HFFc6 (cell line): Measurements from ENCODE around the gene GBA2. TPM values are rescaled to one million over a fixed set of nuclear protein-coding genes. Genes with fewer than 3 reads are reported as not detected.

Experiments
- DNase-seq: peaks from one replicate; pipeline ENCODE4 v3.0.0-alpha.2; 2018
- H3K27ac Mint-ChIP-seq: 2 replicates; pipeline ENCODE4 v1.8.0; 2020; ENCODE audit warnings: mild to moderate bottlenecking, mixed read lengths
- H3K27me3 Mint-ChIP-seq: 2 replicates; pipeline ENCODE4 v1.8.0; 2021; ENCODE audit warnings: mild to moderate bottlenecking, moderate library complexity, mixed read lengths; ENCODE audit not compliant: insufficient read depth
- H3K36me3 Mint-ChIP-seq: 2 replicates; pipeline ENCODE4 v1.8.0; 2021; ENCODE audit warnings: low read depth, mixed read lengths
- H3K4me1 Mint-ChIP-seq: 2 replicates; pipeline ENCODE4 v1.8.0; 2020; ENCODE audit warnings: low read depth, mixed read lengths
- H3K4me3 Mint-ChIP-seq: 2 replicates; pipeline ENCODE4 v1.8.0; 2020; ENCODE audit warnings: mild to moderate bottlenecking, moderate library complexity, mixed read lengths
- H3K9me3 Mint-ChIP-seq: 2 replicates; pipeline ENCODE4 v1.8.0; 2020; ENCODE audit warnings: mild to moderate bottlenecking, mixed read lengths
- CTCF ChIP-seq: fragments of 200-600 bp; sonication (generic); IDR thresholded peaks from 2 replicates; pipeline ENCODE4 v1.5.0; 2021; ENCODE audit warnings: antibody characterized with exemption, mild to moderate bottlenecking
- long read RNA-seq: library from polyadenylated mRNA; unstranded; transcript quantifications from one replicate; pipeline ENCODE4 v2.0.0, GENCODE V29; 2019
- total RNA-seq, 6 experiments: library from RNA; stranded (reverse); fragmentation: NEBNext Ultra II Directional; extraction: Animal tissue kit (Norgen Biotek cat#: 25700); gene quantifications; 2 replicates in 1 of 6; 3 replicates in 5 of 6; pipeline ENCODE4 v1.2.3, GENCODE V29; 2021

The GBA2 gene
- 10 to 100 TPM; 22.9 to 25.7 (median 24.0) TPM for total RNA-seq
- long read RNA-seq, partial matches to known transcripts = 0 of 2 reads
- long read RNA-seq, other reads (novel, unspliced or antisense) = 2 of 2 reads

- peaks cover 46% of the 10 kb centered on the region for H3K36me3 Mint-ChIP-seq
- peaks cover 41% of the 10 kb centered on the region for H3K4me1 Mint-ChIP-seq
- DNase-seq = peak; percentile 52
- H3K27ac Mint-ChIP-seq = peak within 1 kb of the TSS; percentile 77
- peaks cover 3% of the 10 kb centered on the region; the same call in 1 of the 2 replicates for H3K27me3 Mint-ChIP-seq
- peak within 1 kb of the TSS; percentile 92 for H3K4me3 Mint-ChIP-seq
- no peak for TF ChIP-seq CTCF
- no peaks in the 10 kb centered on the region for H3K9me3 Mint-ChIP-seq
Measured at GRCh38 chr9:35748858-35749514, at the start of gene GBA2, which contains the start of gene RGP1. Gene GBA2, minus strand, starts transcription at chr9:35749228. Its CDS starts 524 bp downstream, at chr9:35748704. Gene RGP1, plus strand, starts transcription at chr9:35749287. Its CDS starts 469 bp downstream, at chr9:35749756.

DNA sequence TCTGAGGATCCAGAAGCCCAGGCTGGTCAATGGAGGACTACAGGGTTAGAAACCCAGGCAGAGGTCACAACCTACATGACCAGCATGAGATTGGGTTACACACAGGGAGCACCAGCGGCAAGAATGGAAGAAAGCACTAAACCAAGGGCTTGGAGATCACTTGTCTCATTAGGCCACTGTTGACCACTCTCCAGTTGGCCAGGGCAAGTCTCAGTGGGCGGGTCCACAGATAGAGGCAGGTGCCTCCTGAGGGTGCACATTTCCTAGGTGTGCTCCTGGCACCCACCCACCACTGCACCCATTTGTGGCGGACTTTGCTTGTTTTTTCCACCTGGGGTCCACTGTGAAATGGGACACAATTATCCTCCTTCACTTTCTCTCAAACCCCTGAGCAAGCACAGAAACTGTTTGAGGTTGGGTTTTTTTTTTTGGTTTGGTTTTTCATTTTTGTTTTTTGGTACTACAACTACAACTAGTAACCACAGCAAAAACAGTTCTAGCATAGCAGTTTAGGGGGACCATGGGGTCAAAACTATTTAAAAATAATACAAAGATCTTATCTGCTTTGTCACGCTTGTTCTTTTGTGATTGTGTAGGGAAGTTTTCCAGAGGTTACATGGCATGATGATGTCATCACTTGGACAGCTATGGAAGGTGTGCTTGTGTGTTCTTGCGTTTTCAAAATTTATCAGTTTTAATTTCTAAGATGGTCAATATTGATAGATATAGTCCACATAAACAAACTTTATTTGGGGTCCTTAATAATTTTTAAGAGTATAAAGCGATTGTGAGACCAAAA is 48.5 kb upstream of the GBA2 start:
- no peak for DNase-seq
- no peak overlapping the region for H3K4me3 Mint-ChIP-seq
- TF ChIP-seq CTCF = no peak
- H3K27me3 Mint-ChIP-seq = no peaks in the 10 kb centered on the region; the same call in 1 of the 2 replicates
- H3K9me3 Mint-ChIP-seq = no peaks in the 10 kb centered on the region
- H3K4me1 Mint-ChIP-seq = peaks cover 66% of the 10 kb centered on the region
- peaks cover 21% of the 10 kb centered on the region for H3K36me3 Mint-ChIP-seq
- peak overlapping the region; percentile 75 for H3K27ac Mint-ChIP-seq

DNA sequence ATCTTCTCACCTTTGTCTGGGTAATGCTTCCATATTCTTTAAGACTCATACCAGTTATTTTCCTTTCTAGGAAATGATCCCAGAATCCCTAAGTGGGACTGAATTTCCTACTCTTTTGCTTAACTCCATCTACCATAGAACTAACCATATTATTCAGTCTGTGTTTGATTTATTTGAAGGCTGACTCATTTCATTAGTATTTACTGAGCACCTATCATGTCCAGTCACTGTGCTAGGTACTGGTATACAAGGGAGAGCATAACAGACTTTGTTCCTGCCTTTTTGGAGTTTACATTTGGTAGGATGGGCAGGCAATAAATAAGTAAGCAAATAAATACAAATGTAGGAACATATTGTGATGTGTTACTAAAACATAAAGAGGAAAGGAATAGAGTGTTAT is 46.7 kb upstream of the GBA2 start:
- Mint-ChIP-seq H3K4me3 (peak overlapping the region; percentile 82; the same call in 1 of the 2 replicates), H3K4me1 (peaks cover 70% of the 10 kb centered on the region), H3K9me3 (no peaks in the 10 kb centered on the region), H3K27me3 (no peaks in the 10 kb centered on the region; the same call in 1 of the 2 replicates), H3K27ac (peak overlapping the region; percentile 13), H3K36me3 (peaks cover 8% of the 10 kb centered on the region)
- no peak for TF ChIP-seq CTCF
- no peak for DNase-seq

- Mint-ChIP-seq H3K36me3 (no peaks in the 10 kb centered on the region), H3K4me3 (peak overlapping the region; percentile 82), H3K27me3 (no peaks in the 10 kb centered on the region; the same call in none of the 2 replicates), H3K9me3 (no peaks in the 10 kb centered on the region), H3K4me1 (peaks cover 69% of the 10 kb centered on the region), H3K27ac (peak overlapping the region; percentile 13)
- no peak for TF ChIP-seq CTCF
- DNase-seq = no peak
Measured at GRCh38 chr9:35793461-35793860, 44.4 kb upstream of the GBA2 start.

DNA sequence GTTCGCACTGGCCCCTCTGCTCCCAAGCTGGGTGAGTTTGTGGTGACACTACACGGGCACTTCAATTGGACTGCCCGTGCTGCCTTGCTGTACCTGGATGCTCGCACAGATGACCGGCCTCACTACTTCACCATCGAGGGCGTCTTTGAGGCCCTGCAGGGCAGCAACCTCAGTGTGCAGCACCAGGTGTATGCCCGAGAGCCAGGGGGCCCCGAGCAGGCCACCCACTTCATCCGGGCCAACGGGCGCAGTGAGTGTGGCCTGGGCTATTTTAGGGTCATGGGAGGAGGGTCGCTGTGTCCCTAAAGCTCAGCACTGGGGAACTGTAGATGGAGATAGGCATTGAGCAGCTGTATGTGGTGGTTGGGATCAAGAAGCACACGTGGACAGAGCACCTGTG is 43.8 kb upstream of the GBA2 start:
- H3K4me3 Mint-ChIP-seq = peak overlapping the region; percentile 82
- TF ChIP-seq CTCF = no peak
- H3K36me3 Mint-ChIP-seq = no peaks in the 10 kb centered on the region
- H3K4me1 Mint-ChIP-seq = peaks cover 65% of the 10 kb centered on the region
- no peak for DNase-seq
- no peaks in the 10 kb centered on the region for H3K9me3 Mint-ChIP-seq
- H3K27ac Mint-ChIP-seq = peak overlapping the region; percentile 68
- H3K27me3 Mint-ChIP-seq = peaks cover 2% of the 10 kb centered on the region
